ENCODE results near the gene PCSK6.

PCSK6 gene

DNA sequence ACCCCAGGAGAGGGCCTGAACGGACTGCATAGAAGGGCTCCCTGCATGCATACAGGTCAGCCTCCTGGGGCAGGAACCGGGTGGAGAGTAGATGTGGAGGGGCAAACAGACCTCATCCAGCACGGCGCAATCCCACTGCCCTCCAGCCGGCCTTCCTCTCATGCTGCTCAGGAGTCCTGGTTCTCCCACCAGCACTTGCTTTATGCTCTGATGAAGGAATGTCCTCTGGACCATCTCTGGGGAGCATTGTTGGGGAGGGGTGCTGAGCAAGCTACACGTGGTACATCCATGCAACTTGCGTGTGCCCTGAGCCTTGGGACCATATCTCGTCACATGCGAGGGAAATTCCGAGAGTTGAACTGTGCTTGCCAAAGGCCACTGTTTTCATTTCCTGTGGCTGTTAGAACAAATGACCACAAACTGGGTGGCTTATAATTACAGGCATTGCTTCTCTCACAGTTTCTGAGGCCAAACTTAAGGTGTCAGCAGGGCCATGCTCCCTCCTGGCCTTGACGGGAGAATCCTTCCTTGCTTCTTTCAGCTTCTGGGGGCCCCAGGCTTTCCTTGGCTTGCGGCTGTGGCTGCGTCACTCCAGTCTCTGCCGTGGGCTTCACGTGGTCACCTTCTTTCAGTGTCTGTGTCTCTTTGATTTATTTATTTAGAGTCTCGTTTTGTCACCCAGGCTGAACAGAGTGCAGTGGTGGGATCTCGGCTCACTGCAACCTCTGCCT is 224.4 kb downstream of the PCSK6 start:
- TF ChIP-seq CTCF (IDR thresholded peaks at IDR 0.05; ENCODE audit: borderline replicate concordance, extremely low read depth, low read length, poor library complexity, severe bottlenecking) (no peak), EZH2 (IDR thresholded peaks at IDR 0.05; ENCODE audit: borderline replicate concordance, low read depth, low read length, severe bottlenecking) (no peak)
- ATAC-seq (ENCODE audit: insufficient read depth, low read depth) (no peak), DNase-seq (no peak)
- H2AFZ ChIP-seq (ENCODE audit: low read depth, low read length) = no peak overlapping the region
- no peak overlapping the region for H3K4me3 ChIP-seq (ENCODE audit: low read depth in 1 of 2, low read length in 2 of 2)
- no peak overlapping the region for H3K9ac ChIP-seq (ENCODE audit: low read depth, low read length)
- no peaks in the 10 kb centered on the region for H3K4me1 ChIP-seq (ENCODE audit: insufficient read depth, low read length)
- no peaks in the 10 kb centered on the region for H3K9me3 ChIP-seq (ENCODE audit: insufficient read depth, low read length, severe bottlenecking)
- no peaks in the 10 kb centered on the region for H3K79me2 ChIP-seq (ENCODE audit: insufficient read depth, low read length)
- no peak overlapping the region for H3K4me2 ChIP-seq (ENCODE audit: insufficient read depth, low read length)
- H3K27ac ChIP-seq (ENCODE audit: low read length) = no peak overlapping the region
- peaks cover 4% of the 10 kb centered on the region; the same call in 1 of the 2 replicates for H3K36me3 ChIP-seq (ENCODE audit: insufficient read depth, low read length)
- no peaks in the 10 kb centered on the region for H3K27me3 ChIP-seq (ENCODE audit: insufficient read depth, low read length, poor library complexity)
- no peaks in the 10 kb centered on the region for H4K20me1 ChIP-seq (ENCODE audit: insufficient read depth, low read length)

DNA sequence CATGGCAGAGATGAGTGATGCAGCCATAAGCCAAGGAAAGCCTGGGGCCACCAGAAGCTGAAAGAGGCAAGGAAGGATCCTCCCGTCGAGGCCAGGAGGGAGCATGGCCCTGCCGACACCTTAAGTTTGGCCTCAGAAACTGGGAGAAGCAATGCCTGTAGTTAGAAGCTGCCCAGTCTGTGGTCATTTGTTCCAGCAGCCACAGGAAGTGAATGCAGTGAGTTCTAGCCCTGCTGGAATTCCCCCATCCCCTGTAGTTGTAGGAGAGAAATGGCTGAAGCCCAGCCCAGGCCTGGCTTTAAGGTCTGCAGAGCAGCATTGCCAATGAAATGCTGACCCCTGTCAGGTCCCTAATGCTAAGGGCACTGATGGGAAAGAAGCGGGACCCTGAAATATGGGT is 225.5 kb downstream of the PCSK6 start:
- ATAC-seq (ENCODE audit: insufficient read depth, low read depth) = no peak
- no peak overlapping the region for H2AFZ ChIP-seq (ENCODE audit: low read depth, low read length)

GRCh38 chr15:101262551-101262950 is 227.0 kb downstream of the PCSK6 start:
- ATAC-seq (ENCODE audit: insufficient read depth, low read depth) = no peak

More for the DNA sequence above, 225.5 kb downstream of the PCSK6 start:
- TF ChIP-seq CTCF (IDR thresholded peaks at IDR 0.05; ENCODE audit: borderline replicate concordance, extremely low read depth, low read length, poor library complexity, severe bottlenecking) (no peak), EZH2 (IDR thresholded peaks at IDR 0.05; ENCODE audit: borderline replicate concordance, low read depth, low read length, severe bottlenecking) (no peak)
- Histone ChIP-seq H3K36me3 (ENCODE audit: insufficient read depth, low read length) (no peaks in the 10 kb centered on the region), H3K4me3 (ENCODE audit: low read depth in 1 of 2, low read length in 2 of 2) (no peak overlapping the region), H3K79me2 (ENCODE audit: insufficient read depth, low read length) (no peaks in the 10 kb centered on the region), H3K27me3 (ENCODE audit: insufficient read depth, low read length, poor library complexity) (no peaks in the 10 kb centered on the region), H3K4me1 (ENCODE audit: insufficient read depth, low read length) (no peaks in the 10 kb centered on the region), H3K9ac (ENCODE audit: low read depth, low read length) (no peak overlapping the region), H3K9me3 (ENCODE audit: insufficient read depth, low read length, severe bottlenecking) (no peaks in the 10 kb centered on the region), H3K4me2 (ENCODE audit: insufficient read depth, low read length) (no peak overlapping the region), H3K27ac (ENCODE audit: low read length) (no peak overlapping the region), H4K20me1 (ENCODE audit: insufficient read depth, low read length) (no peaks in the 10 kb centered on the region)
- no peak for DNase-seq

More at GRCh38 chr15:101262551-101262950, 227.0 kb downstream of the PCSK6 start:
- no peaks in the 10 kb centered on the region for H3K4me1 ChIP-seq (ENCODE audit: insufficient read depth, low read length)
- no peak for DNase-seq
- H3K27ac ChIP-seq (ENCODE audit: low read length) = no peak overlapping the region
- H2AFZ ChIP-seq (ENCODE audit: low read depth, low read length) = no peak overlapping the region
- no peaks in the 10 kb centered on the region for H3K36me3 ChIP-seq (ENCODE audit: insufficient read depth, low read length)
- no peak for TF ChIP-seq EZH2 (IDR thresholded peaks at IDR 0.05; ENCODE audit: borderline replicate concordance, low read depth, low read length, severe bottlenecking)
- TF ChIP-seq CTCF (IDR thresholded peaks at IDR 0.05; ENCODE audit: borderline replicate concordance, extremely low read depth, low read length, poor library complexity, severe bottlenecking) = no peak
- no peak overlapping the region for H3K9ac ChIP-seq (ENCODE audit: low read depth, low read length)
- H3K27me3 ChIP-seq (ENCODE audit: insufficient read depth, low read length, poor library complexity) = no peaks in the 10 kb centered on the region
- H4K20me1 ChIP-seq (ENCODE audit: insufficient read depth, low read length) = no peaks in the 10 kb centered on the region
- H3K79me2 ChIP-seq (ENCODE audit: insufficient read depth, low read length) = no peaks in the 10 kb centered on the region
- no peaks in the 10 kb centered on the region for H3K9me3 ChIP-seq (ENCODE audit: insufficient read depth, low read length, severe bottlenecking)
- H3K4me2 ChIP-seq (ENCODE audit: insufficient read depth, low read length) = no peak overlapping the region
- H3K4me3 ChIP-seq (ENCODE audit: low read depth in 1 of 2, low read length in 2 of 2) = no peak overlapping the region
